Upper lobe of right lung (tissue), 1 donor: ENCODE data around the gene FIBCD1. TPM values are rescaled to one million over a fixed set of nuclear protein-coding genes. Genes with fewer than 3 reads are reported as not detected.

Experiments
- ATAC-seq: fragments of 200-7000 bp; cut with Tn5 transposase; one replicate; pipeline ENCODE4 v1.9.1; 2020; ENCODE audit warnings: mild to moderate bottlenecking, moderate library complexity
- DNase-seq: peaks from one replicate; pipeline ENCODE4 v3.0.0-alpha.2; 2020
- H3K27ac ChIP-seq: fragments of 200-600 bp; one replicate; pipeline ENCODE4 v1.8.0; 2022
- H3K27me3 ChIP-seq: fragments of 200-600 bp; one replicate; pipeline ENCODE4 v1.8.0; 2022; ENCODE audit warnings: mild to moderate bottlenecking
- H3K36me3 ChIP-seq: fragments of 200-600 bp; one replicate; pipeline ENCODE4 v1.8.0; 2022
- H3K4me1 ChIP-seq: fragments of 200-600 bp; one replicate; pipeline ENCODE4 v1.8.0; 2022
- H3K4me3 ChIP-seq: fragments of 200-600 bp; one replicate; pipeline ENCODE4 v1.8.0; 2022; ENCODE audit warnings: mild to moderate bottlenecking
- H3K9me3 ChIP-seq: fragments of 200-600 bp; one replicate; pipeline ENCODE4 v1.8.0; 2022
- intact Hi-C: fragments of 100-400 bp; cut with DNase I; formaldehyde crosslinking; loops from one replicate; pipeline ENCODE4 v1.11.0; 2022
- total RNA-seq: library from RNA; stranded (reverse); fragmentation: NEBNext Ultra II Directional; extraction: Animal tissue kit (Norgen Biotek cat#: 25700); gene quantifications from one replicate; pipeline ENCODE4 v1.2.1, GENCODE V29; 2021
- TF ChIP-seq, protein P1 (sequence below): fragments of 200-600 bp; IDR thresholded peaks from one replicate; pipeline ENCODE4 v1.8.0; 2022; ENCODE audit warnings: antibody characterized with exemption
- donor health status: DM: no; HTN: yes; CAD: no; lungs with severe emphysema.

FIBCD1 gene
- total RNA-seq, 1 donor from 2014 or later, result 2.7 TPM

- no peak for DNase-seq
- Histone ChIP-seq H3K27me3 (peaks cover 15% of the 10 kb centered on the region), H3K4me1 (no peaks in the 10 kb centered on the region), H3K36me3 (no peaks in the 10 kb centered on the region), H3K27ac (no peak overlapping the region), H3K4me3 (no peak overlapping the region), H3K9me3 (no peaks in the 10 kb centered on the region)
- intact Hi-C loops, result no loop called here
- TF ChIP-seq, protein P1, sequence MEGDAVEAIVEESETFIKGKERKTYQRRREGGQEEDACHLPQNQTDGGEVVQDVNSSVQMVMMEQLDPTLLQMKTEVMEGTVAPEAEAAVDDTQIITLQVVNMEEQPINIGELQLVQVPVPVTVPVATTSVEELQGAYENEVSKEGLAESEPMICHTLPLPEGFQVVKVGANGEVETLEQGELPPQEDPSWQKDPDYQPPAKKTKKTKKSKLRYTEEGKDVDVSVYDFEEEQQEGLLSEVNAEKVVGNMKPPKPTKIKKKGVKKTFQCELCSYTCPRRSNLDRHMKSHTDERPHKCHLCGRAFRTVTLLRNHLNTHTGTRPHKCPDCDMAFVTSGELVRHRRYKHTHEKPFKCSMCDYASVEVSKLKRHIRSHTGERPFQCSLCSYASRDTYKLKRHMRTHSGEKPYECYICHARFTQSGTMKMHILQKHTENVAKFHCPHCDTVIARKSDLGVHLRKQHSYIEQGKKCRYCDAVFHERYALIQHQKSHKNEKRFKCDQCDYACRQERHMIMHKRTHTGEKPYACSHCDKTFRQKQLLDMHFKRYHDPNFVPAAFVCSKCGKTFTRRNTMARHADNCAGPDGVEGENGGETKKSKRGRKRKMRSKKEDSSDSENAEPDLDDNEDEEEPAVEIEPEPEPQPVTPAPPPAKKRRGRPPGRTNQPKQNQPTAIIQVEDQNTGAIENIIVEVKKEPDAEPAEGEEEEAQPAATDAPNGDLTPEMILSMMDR, result no peak
- no peak for ATAC-seq
Measured at GRCh38 chr9:130972277-130972956, 33.4 kb upstream of the FIBCD1 start.

DNA sequence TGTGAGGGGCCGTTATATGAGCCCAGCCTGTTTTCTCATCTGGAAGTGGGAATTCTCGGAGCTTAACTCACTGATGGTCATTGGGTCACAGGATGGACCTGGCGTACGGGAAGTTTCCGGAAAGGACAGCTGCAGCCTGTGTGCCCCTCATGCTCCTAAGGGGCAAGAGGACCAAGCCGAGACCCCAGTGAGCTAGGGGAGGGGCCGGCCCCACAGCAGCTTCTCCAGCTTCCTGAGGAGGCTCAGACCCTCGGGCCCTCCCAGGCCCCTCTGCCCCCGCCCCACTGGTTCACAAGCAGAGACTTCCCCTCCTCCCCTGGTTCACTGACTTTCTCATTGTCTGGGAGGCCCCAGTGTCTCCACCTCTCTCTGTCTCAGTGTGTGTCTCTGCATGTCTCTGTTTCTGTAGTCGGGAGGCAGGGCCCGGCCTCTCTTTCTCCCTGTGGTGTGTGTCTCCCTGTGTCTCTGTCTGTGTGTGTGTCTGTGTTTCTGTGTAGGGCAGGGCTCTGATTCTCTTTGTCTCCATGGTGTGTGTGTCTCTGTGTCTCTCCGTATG, 32.3 kb upstream of the FIBCD1 start:
- DNase-seq (no peak), ATAC-seq (no peak)
- TF ChIP-seq, protein P1, result no peak
- Histone ChIP-seq H3K4me3 (no peak overlapping the region), H3K27ac (no peak overlapping the region), H3K4me1 (no peaks in the 10 kb centered on the region), H3K9me3 (no peaks in the 10 kb centered on the region), H3K27me3 (peaks cover 15% of the 10 kb centered on the region), H3K36me3 (no peaks in the 10 kb centered on the region)
- intact Hi-C loops, result no loop called here

DNA sequence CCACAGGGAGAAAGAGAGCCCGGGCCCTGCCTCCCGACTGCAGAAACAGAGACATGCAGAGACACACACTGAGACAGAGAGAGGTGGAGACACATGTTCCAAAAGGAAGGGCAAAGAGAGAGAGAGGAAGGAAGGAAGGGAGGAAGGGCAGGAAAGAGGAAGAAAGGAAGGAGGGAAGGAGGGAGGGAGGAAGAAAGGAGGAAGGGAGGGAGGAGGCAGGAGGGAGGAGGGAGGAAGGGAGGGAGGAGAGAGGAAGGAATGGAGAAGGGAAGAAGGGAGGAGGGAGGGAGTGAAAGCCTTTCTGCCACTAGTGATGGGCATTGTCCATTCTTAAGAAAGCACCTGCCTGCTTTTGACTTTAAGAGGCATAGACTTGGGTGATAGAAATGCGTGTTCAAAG, 31.8 kb upstream of the FIBCD1 start:
- H3K36me3 ChIP-seq, result no peaks in the 10 kb centered on the region
- ATAC-seq (no peak), DNase-seq (no peak)
- H3K9me3 ChIP-seq, result no peaks in the 10 kb centered on the region
- H3K4me1 ChIP-seq, result no peaks in the 10 kb centered on the region
- TF ChIP-seq, protein P1, result no peak
- no peak overlapping the region for H3K4me3 ChIP-seq
- H3K27ac ChIP-seq, result no peak overlapping the region
- H3K27me3 ChIP-seq, result peaks cover 13% of the 10 kb centered on the region
- intact Hi-C loops, result no loop called here

DNA sequence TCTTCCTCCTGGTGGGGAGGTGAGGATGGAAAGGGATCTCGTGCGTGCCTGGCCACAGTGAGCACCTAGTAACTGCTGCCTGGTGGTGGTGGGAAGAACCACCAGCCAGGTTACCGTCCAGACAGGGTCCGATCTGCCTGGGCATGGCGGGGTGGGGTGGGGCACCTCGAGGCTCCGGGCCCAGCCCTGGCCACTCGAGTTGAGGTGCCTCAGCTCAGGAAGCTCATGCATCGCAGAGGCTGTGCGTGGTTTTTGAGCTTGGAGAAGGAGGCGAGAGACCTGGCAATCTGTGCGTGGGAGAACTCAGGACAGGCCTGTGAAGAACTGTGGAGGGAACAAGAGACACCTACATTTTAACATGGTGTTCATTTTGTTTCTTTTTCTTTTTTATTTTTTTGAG, 31.0 kb upstream of the FIBCD1 start:
- Histone ChIP-seq H3K4me3 (no peak overlapping the region), H3K4me1 (no peaks in the 10 kb centered on the region), H3K36me3 (no peaks in the 10 kb centered on the region), H3K27me3 (peaks cover 9% of the 10 kb centered on the region), H3K9me3 (no peaks in the 10 kb centered on the region), H3K27ac (no peak overlapping the region)
- intact Hi-C loops, result no loop called here
- ATAC-seq, result no peak
- TF ChIP-seq, protein P1, result no peak
- DNase-seq, result no peak

DNA sequence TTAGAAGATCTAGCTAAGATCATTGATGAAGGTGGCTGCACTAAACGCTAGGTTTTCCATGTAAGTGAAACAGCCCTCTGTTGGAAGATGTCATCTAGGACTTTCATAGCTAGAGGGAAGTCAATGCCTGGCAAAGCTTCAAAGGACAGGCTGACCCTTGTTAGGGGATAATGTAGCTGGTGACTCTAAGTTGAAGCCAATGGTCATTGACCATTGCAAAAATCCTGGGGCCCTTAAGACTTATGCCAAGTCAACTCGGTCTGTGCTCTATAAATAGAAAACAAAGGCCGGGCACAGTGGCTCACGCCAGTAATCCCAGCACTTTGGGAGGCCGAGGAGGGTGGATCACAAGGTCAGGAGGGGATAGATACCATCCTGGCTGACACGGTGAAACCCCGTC, 26.6 kb upstream of the FIBCD1 start:
- H3K9me3 ChIP-seq, result no peaks in the 10 kb centered on the region

More for the DNA sequence above, 26.6 kb upstream of the FIBCD1 start:
- DNase-seq, result no peak
- ATAC-seq, result no peak
- Histone ChIP-seq H3K27me3 (no peaks in the 10 kb centered on the region), H3K4me1 (no peaks in the 10 kb centered on the region), H3K36me3 (no peaks in the 10 kb centered on the region), H3K4me3 (no peak overlapping the region), H3K27ac (no peak overlapping the region)
- TF ChIP-seq, protein P1, result no peak
- intact Hi-C loops, result no loop called here
